ENCODE measurements around the gene RHOBTB3.

DNA sequence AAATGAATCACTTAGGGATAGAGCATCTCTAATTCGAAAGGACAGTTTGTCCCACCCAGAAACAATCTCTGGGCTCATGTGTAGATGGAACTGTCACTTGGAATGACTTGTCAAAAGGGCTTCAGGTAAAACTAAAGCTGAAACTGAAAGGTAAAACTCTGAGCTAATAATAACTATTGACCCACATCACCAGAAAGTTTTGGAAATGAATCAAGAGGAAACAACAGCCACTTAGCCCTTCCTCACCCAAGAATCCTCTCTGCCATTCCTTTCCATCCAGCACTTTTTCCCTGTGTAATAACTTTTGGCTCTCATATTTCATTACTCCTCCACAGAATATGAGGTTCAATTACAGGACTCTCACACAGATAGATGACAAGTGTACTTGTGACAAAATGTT lies 105.4 kb downstream of the RHOBTB3 start:
- TF ChIP-seq POLR2A (IDR thresholded peaks at IDR 0.05) = no peak
- no peak for TF ChIP-seq CTCF (IDR thresholded peaks at IDR 0.05)
